ENCODE results near the gene GRIFIN. TPM values are rescaled to one million over a fixed set of nuclear protein-coding genes. Genes with fewer than 3 reads are reported as not detected.

GRIFIN gene
- polyA plus RNA-seq, 2 of the 4 experiments (the other 2 are of a cell fraction), result not detected

DNA sequence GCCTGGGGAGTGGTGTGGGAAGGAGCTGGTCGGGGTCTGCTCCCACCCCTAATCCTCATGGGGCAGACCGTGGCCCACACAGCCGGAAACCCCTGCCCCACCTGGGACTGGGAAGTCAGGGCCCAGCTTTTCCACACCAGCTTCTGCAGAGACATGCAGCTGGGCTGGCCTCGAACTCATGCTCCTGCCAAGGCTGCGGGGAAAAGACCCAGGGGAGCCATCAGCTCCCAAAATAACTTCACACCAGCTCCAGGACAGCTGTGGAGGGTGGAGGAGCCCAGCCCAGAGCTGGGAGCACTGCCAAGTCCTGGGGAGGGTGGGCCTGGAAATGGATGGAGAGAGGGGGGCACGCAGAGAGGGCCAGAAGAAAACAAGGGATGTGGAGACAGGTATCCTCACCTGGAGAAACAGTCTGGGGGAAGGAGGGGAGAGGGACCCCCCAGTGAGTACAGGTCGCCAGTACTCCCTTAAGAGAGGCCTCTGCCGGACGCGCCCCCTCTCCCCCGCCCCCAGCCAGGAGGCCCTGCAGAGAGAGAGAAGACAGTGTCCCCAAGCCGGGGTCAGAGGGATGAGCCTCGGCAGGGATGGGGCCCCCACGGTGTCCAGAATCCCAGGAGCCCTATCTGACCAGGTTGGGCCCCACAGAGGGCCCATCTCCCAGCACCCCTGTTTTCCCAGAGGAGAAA, 11.5 kb upstream of the GRIFIN start (continued):
- TF ChIP-seq RFX5 (IDR thresholded peaks at IDR 0.05) (no peak), SREBF2 (IDR thresholded peaks at IDR 0.05) (no peak), JUN (IDR thresholded peaks at IDR 0.05) (no peak), POLR2AphosphoS2 (conservative IDR thresholded peaks at IDR 0.05; ENCODE audit: low read length) (no peak)

DNA sequence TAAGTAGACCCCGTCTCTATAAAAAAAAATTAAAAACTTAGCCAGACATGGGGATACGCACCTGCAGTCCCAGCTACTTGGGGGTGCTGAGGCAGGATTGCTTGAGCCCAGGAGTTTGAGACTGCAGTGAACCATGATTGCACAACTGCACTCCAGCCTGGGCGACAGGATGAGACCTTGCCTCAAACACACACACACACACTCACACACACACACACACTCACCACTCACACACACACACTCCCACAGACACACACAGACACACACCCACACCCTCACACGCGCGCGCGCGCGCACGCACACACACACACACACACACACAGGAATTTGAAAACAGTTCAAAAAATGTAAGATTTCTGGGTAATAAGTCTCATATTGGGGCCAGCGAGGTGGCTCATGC, 8.7 kb upstream of the GRIFIN start:
- H3K4me2 ChIP-seq, result no peak overlapping the region
- TF ChIP-seq ZSCAN20 (CRISPR knock-in tag; IDR thresholded peaks at IDR 0.05) (no peak), CEBPB (IDR thresholded peaks at IDR 0.05) (peak; percentile 7 to 23; a peak in 1 of 4 replicates), GATA3 (IDR thresholded peaks at IDR 0.05; ENCODE audit: borderline replicate concordance) (no peak), TFCP2L1 (CRISPR knock-in tag; IDR thresholded peaks at IDR 0.05) (no peak)
- POLR2A ChIA-PET, result no interaction called here
- FAIRE-seq (no peak), DNase-seq (ENCODE audit: low read depth in 1 of 2, low spot score in 1 of 2) (no peak), ATAC-seq (no peak)
- H3K9me3 ChIP-seq, result peaks cover 11% of the 10 kb centered on the region; the same call in 2 of the 3 replicates
- H3K4me1 ChIP-seq, result no peaks in the 10 kb centered on the region
- CTCF ChIA-PET, result interaction anchor here (0.6 to 3.3 kb wide), 5 partner anchors 12 to 34 kb away, joined by 3 to 23 read pairs (median 5); no protein-coding TSS in a partner anchor
- no peak overlapping the region for H3K27ac ChIP-seq
- WGBS (ENCODE audit: missing lambda C conversion rate), result 80% methylated on average over 12 of the region's 12 CpGs
- no peak overlapping the region for H3K4me3 ChIP-seq

DNA sequence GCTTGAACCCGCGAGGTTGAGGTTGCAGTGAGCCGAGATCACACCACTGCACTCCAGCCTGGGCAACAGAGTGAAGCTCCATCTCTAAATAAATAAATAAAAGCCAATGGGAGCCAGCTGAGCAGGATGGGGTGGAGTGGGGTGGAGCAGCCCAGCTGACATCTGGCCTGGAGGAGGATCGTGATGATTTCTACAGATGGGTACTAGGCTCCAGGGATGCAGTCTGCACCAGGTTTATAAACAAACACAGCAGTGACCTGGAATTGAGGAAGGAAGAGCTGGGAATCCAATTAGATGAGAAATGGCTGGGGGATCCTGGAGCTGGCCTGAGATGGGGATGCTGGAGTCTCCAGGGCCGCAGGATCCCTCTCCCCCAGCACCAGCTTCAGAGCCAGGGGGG, 7.3 kb upstream of the GRIFIN start:
- POLR2A ChIA-PET, result no interaction called here
- Histone ChIP-seq H3K4me1 (peaks cover 1% of the 10 kb centered on the region; the same call in 1 of the 3 replicates), H3K9me3 (peaks cover 11% of the 10 kb centered on the region; the same call in 2 of the 3 replicates), H3K4me3 (no peak overlapping the region), H3K4me2 (no peak overlapping the region), H3K27ac (no peak overlapping the region)
- no peak for FAIRE-seq
- TF ChIP-seq EHMT2 (IDR thresholded peaks at IDR 0.05; ENCODE audit: low read depth) (no peak), MAZ (IDR thresholded peaks at IDR 0.05; ENCODE audit: borderline replicate concordance, low read depth, low read length) (no peak), SMC3 (IDR thresholded peaks at IDR 0.05) (no peak), EHF (CRISPR knock-in tag; IDR thresholded peaks at IDR 0.05) (no peak), RARB (CRISPR knock-in tag; IDR thresholded peaks at IDR 0.05) (no peak), ZFP36 (IDR thresholded peaks at IDR 0.05; ENCODE audit: borderline replicate concordance, partially characterized antibody) (no peak), HOXB13 (CRISPR knock-in tag; IDR thresholded peaks at IDR 0.05; ENCODE audit: low read depth) (no peak), MYC (IDR thresholded peaks at IDR 0.05; ENCODE audit: borderline replicate concordance, low read length) (no peak), CBX2 (IDR thresholded peaks at IDR 0.05; ENCODE audit: borderline replicate concordance, low read depth) (no peak), FOSL2 (IDR thresholded peaks at IDR 0.05) (no peak), FOSL2 (CRISPR knock-in tag; IDR thresholded peaks at IDR 0.05) (no peak), ZC3H11A (IDR thresholded peaks at IDR 0.05) (no peak), JUN (IDR thresholded peaks at IDR 0.05) (no peak), ESRRA (IDR thresholded peaks at IDR 0.05; ENCODE audit: borderline replicate concordance, low read length) (no peak), RNF2 (IDR thresholded peaks at IDR 0.05; ENCODE audit: borderline replicate concordance, low read depth) (no peak)
- TF ChIP-seq, protein P1, sequence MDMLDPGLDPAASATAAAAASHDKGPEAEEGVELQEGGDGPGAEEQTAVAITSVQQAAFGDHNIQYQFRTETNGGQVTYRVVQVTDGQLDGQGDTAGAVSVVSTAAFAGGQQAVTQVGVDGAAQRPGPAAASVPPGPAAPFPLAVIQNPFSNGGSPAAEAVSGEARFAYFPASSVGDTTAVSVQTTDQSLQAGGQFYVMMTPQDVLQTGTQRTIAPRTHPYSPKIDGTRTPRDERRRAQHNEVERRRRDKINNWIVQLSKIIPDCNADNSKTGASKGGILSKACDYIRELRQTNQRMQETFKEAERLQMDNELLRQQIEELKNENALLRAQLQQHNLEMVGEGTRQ (IDR thresholded peaks at IDR 0.05), result no peak
- TF ChIP-seq, protein P2, sequence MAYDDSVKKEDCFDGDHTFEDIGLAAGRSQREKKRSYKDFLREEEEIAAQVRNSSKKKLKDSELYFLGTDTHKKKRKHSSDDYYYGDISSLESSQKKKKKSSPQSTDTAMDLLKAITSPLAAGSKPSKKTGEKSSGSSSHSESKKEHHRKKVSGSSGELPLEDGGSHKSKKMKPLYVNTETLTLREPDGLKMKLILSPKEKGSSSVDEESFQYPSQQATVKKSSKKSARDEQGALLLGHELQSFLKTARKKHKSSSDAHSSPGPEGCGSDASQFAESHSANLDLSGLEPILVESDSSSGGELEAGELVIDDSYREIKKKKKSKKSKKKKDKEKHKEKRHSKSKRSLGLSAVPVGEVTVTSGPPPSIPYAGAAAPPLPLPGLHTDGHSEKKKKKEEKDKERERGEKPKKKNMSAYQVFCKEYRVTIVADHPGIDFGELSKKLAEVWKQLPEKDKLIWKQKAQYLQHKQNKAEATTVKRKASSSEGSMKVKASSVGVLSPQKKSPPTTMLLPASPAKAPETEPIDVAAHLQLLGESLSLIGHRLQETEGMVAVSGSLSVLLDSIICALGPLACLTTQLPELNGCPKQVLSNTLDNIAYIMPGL (CRISPR knock-in tag; IDR thresholded peaks at IDR 0.05; ENCODE audit: borderline replicate concordance), result no peak
- TF ChIP-seq, protein P3, sequence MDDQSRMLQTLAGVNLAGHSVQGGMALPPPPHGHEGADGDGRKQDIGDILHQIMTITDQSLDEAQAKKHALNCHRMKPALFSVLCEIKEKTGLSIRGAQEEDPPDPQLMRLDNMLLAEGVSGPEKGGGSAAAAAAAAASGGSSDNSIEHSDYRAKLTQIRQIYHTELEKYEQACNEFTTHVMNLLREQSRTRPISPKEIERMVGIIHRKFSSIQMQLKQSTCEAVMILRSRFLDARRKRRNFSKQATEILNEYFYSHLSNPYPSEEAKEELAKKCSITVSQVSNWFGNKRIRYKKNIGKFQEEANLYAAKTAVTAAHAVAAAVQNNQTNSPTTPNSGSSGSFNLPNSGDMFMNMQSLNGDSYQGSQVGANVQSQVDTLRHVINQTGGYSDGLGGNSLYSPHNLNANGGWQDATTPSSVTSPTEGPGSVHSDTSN (IDR thresholded peaks at IDR 0.05), result no peak
- TF ChIP-seq, protein P4, sequence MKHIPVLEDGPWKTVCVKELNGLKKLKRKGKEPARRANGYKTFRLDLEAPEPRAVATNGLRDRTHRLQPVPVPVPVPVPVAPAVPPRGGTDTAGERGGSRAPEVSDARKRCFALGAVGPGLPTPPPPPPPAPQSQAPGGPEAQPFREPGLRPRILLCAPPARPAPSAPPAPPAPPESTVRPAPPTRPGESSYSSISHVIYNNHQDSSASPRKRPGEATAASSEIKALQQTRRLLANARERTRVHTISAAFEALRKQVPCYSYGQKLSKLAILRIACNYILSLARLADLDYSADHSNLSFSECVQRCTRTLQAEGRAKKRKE (CRISPR knock-in tag; IDR thresholded peaks at IDR 0.05; ENCODE audit: low read depth), result no peak
- no peak for DNase-seq (ENCODE audit: low read depth in 1 of 2, low spot score in 1 of 2)
- CTCF ChIA-PET, result interaction anchor here (0.7 to 3.3 kb wide), 4 partner anchors 14 to 76 kb away, joined by 3 to 23 read pairs (median 6); no protein-coding TSS in a partner anchor
- no peak for ATAC-seq
- 10% methylated on average over 5 of the region's 5 CpGs for WGBS (ENCODE audit: missing lambda C conversion rate)

All from A549 (cell line).